ENCODE measurements around the gene SLC6A12.

The SLC6A12 gene

GRCh38 chr12:214003-214741 is at the start of gene SLC6A12:
SLC6A12 (minus strand) TSS chr12:214157; CDS start chr12:209986, 4,171 bp downstream.
- in situ Hi-C loops (cut with HindIII; ENCODE audit: low pct_ligation_motif_present, low pct_unique_long_range_greater_than_20kb, low sequenced_read_pairs), result no loop called here
- DNase-seq, result peak; percentile 14

- in situ Hi-C loops (cut with HindIII; ENCODE audit: low pct_ligation_motif_present, low pct_unique_long_range_greater_than_20kb, low sequenced_read_pairs), result no loop called here
- DNase-seq, result peak; percentile 49
These were observed 49.6 kb upstream of the SLC6A12 start for GRCh38 chr12:263574-263973.

GRCh38 chr12:262817-263216 is 48.9 kb upstream of the SLC6A12 start, which contains the start of gene SLC6A13:
SLC6A13 (minus strand) TSS chr12:262836; CDS start chr12:260052, 2,784 bp downstream.
- in situ Hi-C loops (cut with HindIII; ENCODE audit: low pct_ligation_motif_present, low pct_unique_long_range_greater_than_20kb, low sequenced_read_pairs), result no loop called here
- DNase-seq, result peak; percentile 75

- in situ Hi-C loops (cut with HindIII; ENCODE audit: low pct_ligation_motif_present, low pct_unique_long_range_greater_than_20kb, low sequenced_read_pairs), result no loop called here
These were observed 48.2 kb upstream of the SLC6A12 start for GRCh38 chr12:262113-262512.

GRCh38 chr12:257521-258321 is 43.8 kb upstream of the SLC6A12 start:
- in situ Hi-C loops (cut with HindIII; ENCODE audit: low pct_ligation_motif_present, low pct_unique_long_range_greater_than_20kb, low sequenced_read_pairs), result no loop called here
- DNase-seq, result no peak

More at GRCh38 chr12:262113-262512, 48.2 kb upstream of the SLC6A12 start:
- peak; percentile 28 for DNase-seq

GRCh38 chr12:256958-257357 is 43.0 kb upstream of the SLC6A12 start:
- no peak for DNase-seq
- in situ Hi-C loops (cut with HindIII; ENCODE audit: low pct_ligation_motif_present, low pct_unique_long_range_greater_than_20kb, low sequenced_read_pairs), result no loop called here

- in situ Hi-C loops (cut with HindIII; ENCODE audit: low pct_ligation_motif_present, low pct_unique_long_range_greater_than_20kb, low sequenced_read_pairs), result no loop called here
These were observed 42.3 kb upstream of the SLC6A12 start for GRCh38 chr12:256225-256624.

GRCh38 chr12:254912-255311 is 41.0 kb upstream of the SLC6A12 start:
- in situ Hi-C loops (cut with HindIII; ENCODE audit: low pct_ligation_motif_present, low pct_unique_long_range_greater_than_20kb, low sequenced_read_pairs), result no loop called here
- DNase-seq, result no peak

More at GRCh38 chr12:256225-256624, 42.3 kb upstream of the SLC6A12 start:
- DNase-seq, result no peak

- DNase-seq, result no peak
- in situ Hi-C loops (cut with HindIII; ENCODE audit: low pct_ligation_motif_present, low pct_unique_long_range_greater_than_20kb, low sequenced_read_pairs), result no loop called here
These were observed 40.1 kb upstream of the SLC6A12 start for GRCh38 chr12:254039-254438.

- DNase-seq, result peak; percentile 64
- in situ Hi-C loops (cut with HindIII; ENCODE audit: low pct_ligation_motif_present, low pct_unique_long_range_greater_than_20kb, low sequenced_read_pairs), result no loop called here
These were observed 39.3 kb upstream of the SLC6A12 start for GRCh38 chr12:253116-253831.

GRCh38 chr12:252636-253035 is 38.7 kb upstream of the SLC6A12 start:
- in situ Hi-C loops (cut with HindIII; ENCODE audit: low pct_ligation_motif_present, low pct_unique_long_range_greater_than_20kb, low sequenced_read_pairs), result no loop called here
- peak; percentile 67 for DNase-seq

- DNase-seq, result peak; percentile 18
- in situ Hi-C loops (cut with HindIII; ENCODE audit: low pct_ligation_motif_present, low pct_unique_long_range_greater_than_20kb, low sequenced_read_pairs), result no loop called here
These were observed 33.3 kb upstream of the SLC6A12 start for GRCh38 chr12:247271-247670.

- in situ Hi-C loops (cut with HindIII; ENCODE audit: low pct_ligation_motif_present, low pct_unique_long_range_greater_than_20kb, low sequenced_read_pairs), result no loop called here
These were observed 29.4 kb upstream of the SLC6A12 start for GRCh38 chr12:243381-243780.

GRCh38 chr12:242496-242895 is 28.5 kb upstream of the SLC6A12 start:
- no peak for DNase-seq
- in situ Hi-C loops (cut with HindIII; ENCODE audit: low pct_ligation_motif_present, low pct_unique_long_range_greater_than_20kb, low sequenced_read_pairs), result no loop called here

More at GRCh38 chr12:243381-243780, 29.4 kb upstream of the SLC6A12 start:
- DNase-seq, result no peak

- in situ Hi-C loops (cut with HindIII; ENCODE audit: low pct_ligation_motif_present, low pct_unique_long_range_greater_than_20kb, low sequenced_read_pairs), result no loop called here
- no peak for DNase-seq
These were observed 27.3 kb upstream of the SLC6A12 start for GRCh38 chr12:241266-241665.

- in situ Hi-C loops (cut with HindIII; ENCODE audit: low pct_ligation_motif_present, low pct_unique_long_range_greater_than_20kb, low sequenced_read_pairs), result no loop called here
- no peak for DNase-seq
These were observed 26.6 kb upstream of the SLC6A12 start for GRCh38 chr12:240566-240965.

- in situ Hi-C loops (cut with HindIII; ENCODE audit: low pct_ligation_motif_present, low pct_unique_long_range_greater_than_20kb, low sequenced_read_pairs), result no loop called here
- DNase-seq, result no peak
These were observed 24.9 kb upstream of the SLC6A12 start for GRCh38 chr12:238736-239398.

GRCh38 chr12:238116-238515 is 24.2 kb upstream of the SLC6A12 start:
- in situ Hi-C loops (cut with HindIII; ENCODE audit: low pct_ligation_motif_present, low pct_unique_long_range_greater_than_20kb, low sequenced_read_pairs), result no loop called here
- no peak for DNase-seq

Measured in ACHN (cell line).